ENCODE data around the gene CDC45.

The CDC45 gene

GRCh38 chr22:19453718-19454117 is 26.0 kb upstream of the CDC45 start:
- Histone ChIP-seq H3K36me3 (ENCODE audit: insufficient read depth, low read length) (peaks cover 53% of the 10 kb centered on the region; the same call in 1 of the 2 replicates), H3F3A (ENCODE audit: low read depth) (no peaks in the 10 kb centered on the region), H3K4me3 (ENCODE audit: low read length, poor library complexity, severe bottlenecking) (no peak overlapping the region), H4K20me1 (ENCODE audit: insufficient read depth, low read length, poor library complexity, severe bottlenecking) (no peaks in the 10 kb centered on the region), H2AFZ (ENCODE audit: low read length) (no peak overlapping the region), H3K4me1 (ENCODE audit: insufficient read depth, low read length, poor library complexity, severe bottlenecking) (peaks cover 8% of the 10 kb centered on the region), H3K9me2 (replicated peaks; ENCODE audit: low read depth, low read length) (no peaks in the 10 kb centered on the region), H3K9me3 (ENCODE audit: insufficient read depth, low read depth, low read length) (no peaks in the 10 kb centered on the region), H3K79me2 (ENCODE audit: insufficient read depth, low read length) (peaks cover 7% of the 10 kb centered on the region), H3K4me2 (ENCODE audit: low read depth, low read length, poor library complexity, severe bottlenecking) (no peak overlapping the region), H3K27me3 (ENCODE audit: insufficient read depth, low read length, poor library complexity, severe bottlenecking) (no peaks in the 10 kb centered on the region), H3K9ac (ENCODE audit: low read depth, low read length, poor library complexity, severe bottlenecking) (no peak overlapping the region)
- TF ChIP-seq EZH2phosphoT487 (IDR thresholded peaks at IDR 0.05; ENCODE audit: borderline replicate concordance) (no peak), CTCF (conservative IDR thresholded peaks at IDR 0.05; ENCODE audit: low read length) (no peak)

- Histone ChIP-seq H3K9me2 (replicated peaks; ENCODE audit: low read depth, low read length) (no peaks in the 10 kb centered on the region), H3K4me2 (ENCODE audit: low read depth, low read length, poor library complexity, severe bottlenecking) (no peak overlapping the region), H3K4me3 (ENCODE audit: low read length, poor library complexity, severe bottlenecking) (no peak overlapping the region), H3K36me3 (ENCODE audit: insufficient read depth, low read length) (peaks cover 53% of the 10 kb centered on the region; the same call in 1 of the 2 replicates), H2AFZ (ENCODE audit: low read length) (no peak overlapping the region), H3K79me2 (ENCODE audit: insufficient read depth, low read length) (peaks cover 3% of the 10 kb centered on the region), H3K9ac (ENCODE audit: low read depth, low read length, poor library complexity, severe bottlenecking) (no peak overlapping the region), H3K9me3 (ENCODE audit: insufficient read depth, low read depth, low read length) (no peaks in the 10 kb centered on the region), H3F3A (ENCODE audit: low read depth) (no peaks in the 10 kb centered on the region), H3K27me3 (ENCODE audit: insufficient read depth, low read length, poor library complexity, severe bottlenecking) (no peaks in the 10 kb centered on the region), H4K20me1 (ENCODE audit: insufficient read depth, low read length, poor library complexity, severe bottlenecking) (no peaks in the 10 kb centered on the region), H3K4me1 (ENCODE audit: insufficient read depth, low read length, poor library complexity, severe bottlenecking) (peaks cover 3% of the 10 kb centered on the region)
- TF ChIP-seq CTCF (conservative IDR thresholded peaks at IDR 0.05; ENCODE audit: low read length) = no peak
- no peak for TF ChIP-seq EZH2phosphoT487 (IDR thresholded peaks at IDR 0.05; ENCODE audit: borderline replicate concordance)
Measured at GRCh38 chr22:19454156-19454555, 25.6 kb upstream of the CDC45 start.

- Histone ChIP-seq H2AFZ (ENCODE audit: low read length) (no peak overlapping the region), H3F3A (ENCODE audit: low read depth) (no peaks in the 10 kb centered on the region), H3K9me3 (ENCODE audit: insufficient read depth, low read depth, low read length) (no peaks in the 10 kb centered on the region), H3K27me3 (ENCODE audit: insufficient read depth, low read length, poor library complexity, severe bottlenecking) (no peaks in the 10 kb centered on the region), H3K9ac (ENCODE audit: low read depth, low read length, poor library complexity, severe bottlenecking) (no peak overlapping the region), H3K4me2 (ENCODE audit: low read depth, low read length, poor library complexity, severe bottlenecking) (no peak overlapping the region), H3K36me3 (ENCODE audit: insufficient read depth, low read length) (peaks cover 53% of the 10 kb centered on the region; the same call in 1 of the 2 replicates), H4K20me1 (ENCODE audit: insufficient read depth, low read length, poor library complexity, severe bottlenecking) (no peaks in the 10 kb centered on the region), H3K4me3 (ENCODE audit: low read length, poor library complexity, severe bottlenecking) (no peak overlapping the region), H3K79me2 (ENCODE audit: insufficient read depth, low read length) (no peaks in the 10 kb centered on the region), H3K9me2 (replicated peaks; ENCODE audit: low read depth, low read length) (no peaks in the 10 kb centered on the region), H3K4me1 (ENCODE audit: insufficient read depth, low read length, poor library complexity, severe bottlenecking) (no peaks in the 10 kb centered on the region)
- TF ChIP-seq EZH2phosphoT487 (IDR thresholded peaks at IDR 0.05; ENCODE audit: borderline replicate concordance) (no peak), CTCF (conservative IDR thresholded peaks at IDR 0.05; ENCODE audit: low read length) (no peak)
Measured at GRCh38 chr22:19455033-19455432, 24.7 kb upstream of the CDC45 start.
